ENCODE data around the gene LAMA2. TPM values are rescaled to one million over a fixed set of nuclear protein-coding genes. Genes with fewer than 3 reads are reported as not detected.

Gene LAMA2
- polyA plus RNA-seq, 1 of the 3 experiments (the other 2 are of a cell fraction): 0.92 TPM

DNA sequence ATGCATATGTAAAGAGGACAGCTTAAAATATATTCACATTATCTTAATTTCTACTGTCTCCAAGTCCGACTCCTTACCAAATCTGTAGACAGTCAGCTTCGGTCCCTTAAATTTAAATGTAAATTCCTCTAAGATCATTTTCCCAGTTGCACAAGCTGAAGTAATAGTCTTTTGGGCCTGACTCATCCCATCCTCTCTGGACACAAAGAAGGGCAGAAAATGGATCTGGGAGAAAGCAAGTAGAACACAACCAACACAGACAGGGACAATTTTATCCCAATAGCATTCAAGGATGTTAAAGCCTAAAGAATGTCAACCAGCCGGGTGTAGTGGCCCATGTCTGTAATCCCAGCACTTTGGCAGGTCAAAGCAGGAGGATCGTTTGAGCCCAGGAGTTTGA lies 598.8 kb downstream of the LAMA2 start:
- Histone ChIP-seq H3K4me3 (ENCODE audit: low read depth in 2 of 2, low read length in 1 of 2) (no peak overlapping the region), H3K9ac (no peak overlapping the region), H3K79me2 (ENCODE audit: insufficient read depth) (no peaks in the 10 kb centered on the region), H4K20me1 (ENCODE audit: insufficient read depth) (no peaks in the 10 kb centered on the region), H3K36me3 (replicated peaks in 1 of 2; ENCODE audit: control insufficient read depth in 1 of 2, insufficient read depth in 2 of 2, low read length in 1 of 2) (peaks cover 3 to 11% of the 10 kb centered on the region in 2 experiments), H3K9me3 (no peaks in the 10 kb centered on the region; the same call in 1 of the 2 replicates), H3K27ac (ENCODE audit: low read depth in 2 of 2, low read length in 1 of 2) (no peak overlapping the region), H3K4me1 (ENCODE audit: control insufficient read depth in 1 of 2, insufficient read depth in 2 of 2, low read depth in 1 of 2, low read length in 1 of 2) (no peaks in the 10 kb centered on the region; a peak in 1 of 4 replicates), H3F3A (replicated peaks; ENCODE audit: insufficient read depth) (no peaks in the 10 kb centered on the region), H3K9me2 (no peaks in the 10 kb centered on the region; the same call in 1 of the 2 replicates), H3K27me3 (ENCODE audit: insufficient read depth) (no peaks in the 10 kb centered on the region), H3K4me2 (no peak overlapping the region), H2AFZ (ENCODE audit: low read depth) (no peak overlapping the region)
- ChIA-PET CTCF (no interaction called here), POLR2A (no interaction called here)
- WGBS (ENCODE audit: low lambda C conversion rate): 90% methylated on average over 4 of the region's 4 CpGs
- TF ChIP-seq RXRA (IDR thresholded peaks at IDR 0.05; ENCODE audit: borderline replicate concordance, low read depth) (no peak), SIN3A (IDR thresholded peaks at IDR 0.05; ENCODE audit: borderline replicate concordance, low read depth, low read length) (no peak), RAD21 (IDR thresholded peaks at IDR 0.05; ENCODE audit: low read length) (no peak), POLR2AphosphoS5 (IDR thresholded peaks at IDR 0.05; ENCODE audit: low read depth, low read length) (no peak), FOSL2 (IDR thresholded peaks at IDR 0.05; ENCODE audit: borderline replicate concordance, low read depth) (no peak)
- TF ChIP-seq, protein P1, sequence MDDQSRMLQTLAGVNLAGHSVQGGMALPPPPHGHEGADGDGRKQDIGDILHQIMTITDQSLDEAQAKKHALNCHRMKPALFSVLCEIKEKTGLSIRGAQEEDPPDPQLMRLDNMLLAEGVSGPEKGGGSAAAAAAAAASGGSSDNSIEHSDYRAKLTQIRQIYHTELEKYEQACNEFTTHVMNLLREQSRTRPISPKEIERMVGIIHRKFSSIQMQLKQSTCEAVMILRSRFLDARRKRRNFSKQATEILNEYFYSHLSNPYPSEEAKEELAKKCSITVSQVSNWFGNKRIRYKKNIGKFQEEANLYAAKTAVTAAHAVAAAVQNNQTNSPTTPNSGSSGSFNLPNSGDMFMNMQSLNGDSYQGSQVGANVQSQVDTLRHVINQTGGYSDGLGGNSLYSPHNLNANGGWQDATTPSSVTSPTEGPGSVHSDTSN (IDR thresholded peaks at IDR 0.05): no peak
- no peak for DNase-seq

DNA sequence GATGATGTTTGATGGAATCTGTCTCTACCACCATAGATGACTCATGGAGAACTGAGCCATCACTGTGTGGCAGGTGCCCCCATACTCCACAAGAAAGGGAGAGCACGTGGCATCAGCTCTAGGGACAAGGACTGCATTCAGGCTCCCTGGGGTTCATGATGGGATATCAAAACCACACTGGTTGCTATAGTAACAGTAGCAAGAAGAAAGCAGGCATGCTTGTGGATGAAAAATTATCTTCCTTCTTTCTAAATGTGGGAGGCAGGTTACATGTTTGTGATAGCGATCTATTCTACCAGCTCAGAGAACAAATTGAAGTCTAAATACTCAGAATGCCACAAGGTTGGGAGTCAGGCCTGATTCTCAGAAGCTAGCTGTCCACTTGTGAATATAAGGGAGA lies 602.8 kb downstream of the LAMA2 start:
- no peaks in the 10 kb centered on the region; the same call in 1 of the 2 replicates for H3K9me2 ChIP-seq
- no peak overlapping the region for H3K9ac ChIP-seq
- no peaks in the 10 kb centered on the region for H3K79me2 ChIP-seq (ENCODE audit: insufficient read depth)
- no peak overlapping the region for H2AFZ ChIP-seq (ENCODE audit: low read depth)
- TF ChIP-seq CHD2 (IDR thresholded peaks at IDR 0.05; ENCODE audit: low read length, partially characterized antibody): no peak
- DNase-seq: no peak
- H3K9me3 ChIP-seq: no peaks in the 10 kb centered on the region; the same call in 1 of the 2 replicates
- peaks cover 20% of the 10 kb centered on the region for H3F3A ChIP-seq (replicated peaks; ENCODE audit: insufficient read depth)
- WGBS (ENCODE audit: low lambda C conversion rate): 71% methylated on average over 2 of the region's 2 CpGs
- H4K20me1 ChIP-seq (ENCODE audit: insufficient read depth): no peaks in the 10 kb centered on the region
- ChIA-PET POLR2A (no interaction called here), CTCF (interaction anchor here (0.7 to 1.6 kb wide), 3 partner anchors 8 to 14 kb away, joined by 3 to 4 read pairs (median 3); no protein-coding TSS in a partner anchor)
- H3K27ac ChIP-seq (ENCODE audit: low read depth in 2 of 2, low read length in 1 of 2): no peak overlapping the region
- H3K4me3 ChIP-seq (ENCODE audit: low read depth in 2 of 2, low read length in 1 of 2): no peak overlapping the region
- peaks cover 0 to 18% of the 10 kb centered on the region in 2 experiments; a peak in 3 of 4 replicates for H3K4me1 ChIP-seq (ENCODE audit: control insufficient read depth in 1 of 2, insufficient read depth in 2 of 2, low read depth in 1 of 2, low read length in 1 of 2)
- peaks cover 3 to 4% of the 10 kb centered on the region in 2 experiments for H3K36me3 ChIP-seq (replicated peaks in 1 of 2; ENCODE audit: control insufficient read depth in 1 of 2, insufficient read depth in 2 of 2, low read length in 1 of 2)
- no peaks in the 10 kb centered on the region for H3K27me3 ChIP-seq (ENCODE audit: insufficient read depth)
- no peak overlapping the region for H3K4me2 ChIP-seq

DNA sequence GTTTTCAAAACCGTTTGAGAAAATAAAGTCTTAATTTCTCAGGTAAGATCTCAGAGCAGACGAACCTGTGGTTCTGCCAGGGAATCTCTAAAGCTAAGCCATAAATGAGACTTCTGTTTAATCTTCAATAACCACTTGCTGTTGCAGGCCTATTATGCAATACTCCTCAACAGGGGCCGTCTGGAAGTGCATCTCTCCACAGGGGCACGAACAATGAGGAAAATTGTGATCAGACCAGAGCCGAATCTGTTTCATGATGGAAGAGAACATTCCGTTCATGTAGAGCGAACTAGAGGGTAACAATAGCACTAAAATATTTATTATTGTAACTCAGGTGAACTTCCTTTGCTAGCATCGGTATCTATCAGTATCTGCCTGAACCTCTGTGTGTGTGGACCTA lies 603.4 kb downstream of the LAMA2 start:
- Histone ChIP-seq H3F3A (replicated peaks; ENCODE audit: insufficient read depth) (peaks cover 25% of the 10 kb centered on the region), H4K20me1 (ENCODE audit: insufficient read depth) (no peaks in the 10 kb centered on the region), H3K9me2 (no peaks in the 10 kb centered on the region; the same call in 1 of the 2 replicates), H3K9ac (no peak overlapping the region), H2AFZ (ENCODE audit: low read depth) (no peak overlapping the region), H3K4me2 (no peak overlapping the region), H3K79me2 (ENCODE audit: insufficient read depth) (no peaks in the 10 kb centered on the region), H3K36me3 (replicated peaks in 1 of 2; ENCODE audit: control insufficient read depth in 1 of 2, insufficient read depth in 2 of 2, low read length in 1 of 2) (peaks cover 0 to 2% of the 10 kb centered on the region in 2 experiments), H3K27me3 (ENCODE audit: insufficient read depth) (no peaks in the 10 kb centered on the region), H3K4me3 (ENCODE audit: low read depth in 2 of 2, low read length in 1 of 2) (no peak overlapping the region), H3K4me1 (ENCODE audit: control insufficient read depth in 1 of 2, insufficient read depth in 2 of 2, low read depth in 1 of 2, low read length in 1 of 2) (peaks cover 0 to 20% of the 10 kb centered on the region in 2 experiments; a peak in 3 of 4 replicates), H3K27ac (ENCODE audit: low read depth in 2 of 2, low read length in 1 of 2) (no peak overlapping the region), H3K9me3 (no peaks in the 10 kb centered on the region; the same call in 1 of the 2 replicates)
- WGBS (ENCODE audit: low lambda C conversion rate): 68% methylated on average over 8 of the region's 8 CpGs
- ChIA-PET POLR2A (no interaction called here), CTCF (interaction anchor here (1.4 kb wide), 1 partner anchor 12 kb away, joined by 3 read pairs; no protein-coding TSS in a partner anchor)
- no peak for DNase-seq
- no peak for TF ChIP-seq JUND (IDR thresholded peaks at IDR 0.05)
- TF ChIP-seq RXRA (IDR thresholded peaks at IDR 0.05; ENCODE audit: borderline replicate concordance, low read depth): no peak

All from SK-N-SH (cell line).